K562 (cell line): ENCODE results near the gene ITGA1. TPM values are rescaled to one million over a fixed set of nuclear protein-coding genes. Genes with fewer than 3 reads are reported as not detected.

ENCODE experiments used
- ATAC-seq: fragments of 200-7000 bp; cut with Tn5 transposase; 3 replicates; pipeline ENCODE4 v1.9.1; 2020; ENCODE audit warnings: moderate library complexity
- BruUV-seq: library from RNA; stranded (reverse); fragments of 400-500 nt; replicated peaks from 2 replicates; lab custom pipeline; 2021; lab: Mats Ljungman, UMichigan
- CTCF ChIA-PET: fragments of 300-600 bp; formaldehyde crosslinking; extraction: SDS; loops from one replicate; lab custom pipeline; 2021; ENCODE audit warnings: low intra/inter-chr PET ratio; lab: Yijun Ruan, JAX
- POLR2A ChIA-PET: fragments of 300-600, 350-650 bp; sonication (Branson Sonifier 250); formaldehyde crosslinking; extraction: SDS; loops from one replicate; lab custom pipeline; 2021; ENCODE audit warnings: antibody characterized with exemption, inconsistent platforms; lab: Yijun Ruan, JAX
- DNase-seq, 4 experiments: peaks; one replicate each; pipeline versions ENCODE4 v3.0.0 to v3.0.0-alpha.2; 2011 to 2018; ENCODE audit warnings: low spot score in 3 of 4, mixed read lengths in 3 of 4; ENCODE audit errors: extremely low read depth in 1 of 4
- FAIRE-seq: peaks from 2 replicates; lab custom pipeline; 2011; peaks lifted over from hg19 to GRCh38; lab: Jason Lieb, UNC
- H2AFZ ChIP-seq: 2 replicates; pipeline ENCODE4 v1.6.0; 2011; ENCODE audit warnings: low read depth, low read length, control low read depth, inconsistent platforms
- H3K27ac ChIP-seq: fragments of 200-600 bp; 3 replicates; pipeline ENCODE4 v1.8.0; 2011; ENCODE audit warnings: low read depth, mild to moderate bottlenecking, control low read depth, inconsistent platforms, low read length, moderate library complexity, mixed read lengths; ENCODE audit errors: extremely low read depth
- H3K27me3 ChIP-seq, 2 experiments: fragments of 300-600 bp in 1 of 2; 2 replicates in 1 of 2; 3 replicates in 1 of 2; pipeline versions ENCODE4 v1.6.0 to v1.8.0; 2011; ENCODE audit warnings: inconsistent platforms in 2 of 2, low read length in 2 of 2, mild to moderate bottlenecking in 1 of 2, mixed read lengths in 1 of 2, moderate library complexity in 1 of 2; ENCODE audit not compliant: control insufficient read depth in 2 of 2, insufficient read depth in 2 of 2
- H3K36me3 ChIP-seq: fragments of 300-600 bp; 3 replicates; pipeline ENCODE4 v1.8.0; 2011; ENCODE audit warnings: mild to moderate bottlenecking, low read length, inconsistent platforms; ENCODE audit not compliant: control insufficient read depth, insufficient read depth
- H3K4me1 ChIP-seq, 2 experiments: fragments of 200-600 bp in 1 of 2; replicated peaks in 1 of 2; 2 replicates in 1 of 2; 3 replicates in 1 of 2; pipeline versions ENCODE4 v1.5.1 to v1.8.0; 2011; ENCODE audit warnings: inconsistent platforms in 2 of 2, low read length in 2 of 2, mild to moderate bottlenecking in 1 of 2, mixed read lengths in 1 of 2, moderate library complexity in 1 of 2; ENCODE audit not compliant: control insufficient read depth in 2 of 2, insufficient read depth in 2 of 2
- H3K4me2 ChIP-seq: 2 replicates; pipeline ENCODE4 v1.6.1; 2011; ENCODE audit warnings: low read length, control low read depth, inconsistent platforms, mixed read lengths; ENCODE audit not compliant: insufficient read depth
- H3K4me3 ChIP-seq: fragments of 200-600 bp; sonication (generic), shearing (Covaris generic); 2 replicates; pipeline ENCODE4 v1.5.1; 2016; ENCODE audit warnings: control low read depth, inconsistent platforms
- H3K79me2 ChIP-seq: fragments of 200-600 bp; 3 replicates; pipeline ENCODE4 v1.8.0; 2011; ENCODE audit warnings: low read length, inconsistent platforms; ENCODE audit not compliant: control insufficient read depth, insufficient read depth
- H3K9ac ChIP-seq, 2 experiments: 2 replicates each; pipeline versions ENCODE4 v1.6.0 to v1.6.1; 2011; ENCODE audit warnings: low read depth in 2 of 2, low read length in 2 of 2, control low read depth in 1 of 2, inconsistent platforms in 1 of 2, mild to moderate bottlenecking in 1 of 2, mixed read lengths in 1 of 2; ENCODE audit not compliant: insufficient read depth in 1 of 2
- H3K9me1 ChIP-seq: one replicate; pipeline ENCODE4 v1.6.0; 2011; ENCODE audit warnings: inconsistent platforms, mild to moderate bottlenecking, low read length, moderate library complexity; ENCODE audit not compliant: control insufficient read depth, insufficient read depth
- H3K9me3 ChIP-seq: replicated peaks from 2 replicates; pipeline ENCODE4 v1.5.1; 2011; ENCODE audit warnings: low read depth, low read length, inconsistent platforms; ENCODE audit not compliant: control insufficient read depth, insufficient read depth
- H4K20me1 ChIP-seq: replicated peaks from 2 replicates; pipeline ENCODE4 v1.6.1; 2011; ENCODE audit warnings: low read length, inconsistent platforms, mixed read lengths; ENCODE audit not compliant: control insufficient read depth, insufficient read depth
- JUNB ChIP-seq: fragments of 450-650 bp; formaldehyde crosslinking; conservative IDR thresholded peaks from 2 replicates; pipeline ENCODE4 v1.4.0; 2020; ENCODE audit warnings: mild to moderate bottlenecking
- KLF6 ChIP-seq: fragments of 250-450 bp; sonication (Bioruptor Pico); IDR thresholded peaks from 2 replicates; pipeline ENCODE4 v1.4.0; 2020; ENCODE audit warnings: mild to moderate bottlenecking, moderate library complexity, borderline replicate concordance
- LARP7 ChIP-seq: fragments of 450-650 bp; IDR thresholded peaks from 2 replicates; pipeline ENCODE4 v1.6.1; 2016
- MTF1 ChIP-seq: fragments of 250-450 bp; sonication (Bioruptor Pico); IDR thresholded peaks from 2 replicates; pipeline ENCODE4 v1.9.0; 2021; ENCODE audit warnings: moderate library complexity, mild to moderate bottlenecking, inconsistent platforms, borderline replicate concordance
- NCOA6 ChIP-seq: fragments of 450-650 bp; IDR thresholded peaks from 2 replicates; pipeline ENCODE4 v1.6.1; 2017; ENCODE audit warnings: mild to moderate bottlenecking
- RB1 ChIP-seq: fragments of 450-650 bp; IDR thresholded peaks from 2 replicates; pipeline ENCODE4 v1.6.1; 2017; ENCODE audit warnings: low read depth, mild to moderate bottlenecking
- TBP ChIP-seq: optimal IDR thresholded peaks from 2 replicates; pipeline ENCODE3; 2011; ENCODE audit warnings: low read depth, low read length, improper control_type of control experiment
- ZBTB40 ChIP-seq, 2 experiments: fragments of 450-650 bp in 1 of 2; sonication (generic) in 1 of 2; formaldehyde crosslinking in 1 of 2; IDR thresholded peaks; 2 replicates each; pipeline versions ENCODE4 v1.7.1 to v1.9.0; 2016 to 2022; ENCODE audit warnings: inconsistent platforms in 1 of 2, mild to moderate bottlenecking in 1 of 2, missing genetic modification reagents in 1 of 2
- ZBTB9 ChIP-seq: fragments of 450-650 bp; formaldehyde crosslinking; IDR thresholded peaks from 2 replicates; pipeline ENCODE4 v1.4.0; 2020; ENCODE audit warnings: mild to moderate bottlenecking, moderate library complexity
- WGBS: fragments of 100-300 bp; shearing (Covaris generic); methylation state at CpG from one replicate; pipeline ENCODE4 v1.1.6; 2016; ENCODE audit warnings: low coverage, mixed read lengths; ENCODE audit not compliant: insufficient coverage; ENCODE audit errors: missing lambda C conversion rate; 5-methylcytosine and 5-hydroxymethylcytosine counted together
- in situ Hi-C: fragments of 300-500 bp; cut with MboI; formaldehyde crosslinking; loops from 4 replicates; pipeline ENCODE4 v1.15.0; 2018; ENCODE audit warnings: inconsistent platforms, mixed read lengths
- intact Hi-C: fragments of 100-400 bp; cut with micrococcal nuclease; formaldehyde crosslinking; loops from 2 replicates; pipeline ENCODE4 v1.14.2; 2022
- polyA plus RNA-seq, 8 experiments: library from polyadenylated mRNA; depleted of rRNA in 4 of 8; stranded (reverse) in 5 of 8; unstranded in 3 of 8; fragments of >200 nt; fragmentation: Nextera tagmentation in 2 of 8; fragmentation: Illumina TruSeq in 1 of 8; extraction: Ambion mirVana in 2 of 8; extraction: Trizol in 1 of 8; gene quantifications; 2 replicates each; pipeline versions ENCODE4 v1.2.1 to v1.2.3, GENCODE V29; 2011 to 2014; ENCODE audit warnings: inconsistent platforms in 1 of 8, missing spikeins in 1 of 8
- total RNA-seq, 7 experiments: library from RNA; depleted of rRNA in 6 of 7; stranded (reverse); fragments of >200 nt in 6 of 7; fragmentation: Illumina TruSeq in 2 of 7; extraction: Trizol in 2 of 7; gene quantifications; 2 replicates each; pipeline versions ENCODE4 v1.2.1 to v1.2.3, GENCODE V29; 2011 to 2021; ENCODE audit warnings: low replicate concordance in 1 of 7
- TF ChIP-seq, protein P1 (sequence below): fragments of 250-450 bp; sonication (Bioruptor Pico); IDR thresholded peaks from 2 replicates; pipeline ENCODE4 v1.8.0; 2021; ENCODE audit warnings: moderate library complexity, mild to moderate bottlenecking, inconsistent platforms

The ITGA1 gene
- total and polyA plus RNA-seq, 9 of the 15 experiments (the other 6 are each of a cell fraction or from before 2014, with no cell fraction given): 0.04 to 0.22 TPM; not detected in 7

GRCh38 chr5:52909192-52909591 lies 121.5 kb downstream of the ITGA1 start (continued):
- TF ChIP-seq ZBTB9 (CRISPR knock-in tag) (no peak), JUNB (CRISPR knock-in tag) (no peak), LARP7 (no peak)

- Histone ChIP-seq H3K36me3 (no peaks in the 10 kb centered on the region), H2AFZ (no peak overlapping the region), H3K4me2 (no peak overlapping the region), H3K27me3 (no peaks in the 10 kb centered on the region; a peak in 1 of 5 replicates), H3K4me3 (no peak overlapping the region), H3K9me1 (no peaks in the 10 kb centered on the region), H4K20me1 (no peaks in the 10 kb centered on the region), H3K9ac (no peak overlapping the region), H3K27ac (no peak overlapping the region), H3K9me3 (no peaks in the 10 kb centered on the region), H3K4me1 (no peaks in the 10 kb centered on the region), H3K79me2 (no peaks in the 10 kb centered on the region)
- intact Hi-C loops (no loop called here), in situ Hi-C loops (no loop called here)
- ATAC-seq: no peak
- POLR2A ChIA-PET: no interaction called here
- no peak for FAIRE-seq
- CTCF ChIA-PET: no interaction called here
- no peak for DNase-seq
- BruUV-seq: no TSS peak
- WGBS: 6% methylated on average over 8 of the region's 8 CpGs
- no peak for TF ChIP-seq NCOA6
- no peak for TF ChIP-seq KLF6
- no peak for TF ChIP-seq ZBTB40 (IDR thresholded peaks at IDR 0.05)
- TF ChIP-seq ZBTB40 (CRISPR knock-in tag; IDR thresholded peaks at IDR 0.05): no peak
- no peak for TF ChIP-seq RB1
- no peak for TF ChIP-seq TBP
- no peak for TF ChIP-seq MTF1
- TF ChIP-seq, protein P1, sequence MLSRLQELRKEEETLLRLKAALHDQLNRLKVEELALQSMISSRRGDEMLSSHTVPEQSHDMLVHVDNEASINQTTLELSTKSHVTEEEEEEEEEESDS (CRISPR knock-in tag): no peak
Measured at GRCh38 chr5:52910071-52910470, 122.4 kb downstream of the ITGA1 start.
